Measurements from ENCODE around the gene BBS12.

The BBS12 gene

GRCh38 chr4:122732329-122733026, at the start of gene BBS12:
TSS of gene BBS12 (plus strand) at chr4:122732704. CDS start at chr4:122741893, 9,189 bp downstream.
- Histone ChIP-seq H3K9ac (ENCODE audit: low read length) (peak within 1 kb of the TSS; percentile 75), H3K36me3 (ENCODE audit: control insufficient read depth, insufficient read depth, low read length) (no peaks in the 10 kb centered on the region), H3K9me3 (ENCODE audit: control insufficient read depth, low read length) (no peaks in the 10 kb centered on the region), H3K27me3 (ENCODE audit: control insufficient read depth, insufficient read depth, low read length) (no peaks in the 10 kb centered on the region), H3K4me3 (ENCODE audit: low read length) (peak within 1 kb of the TSS; percentile 49), H3K4me1 (ENCODE audit: control insufficient read depth, insufficient read depth, low read length) (peaks cover 8% of the 10 kb centered on the region)

GRCh38 chr4:122686691-122687090, 45.8 kb upstream of the BBS12 start:
- H3K9ac ChIP-seq (ENCODE audit: low read length) = no peak overlapping the region
- H3K4me3 ChIP-seq (ENCODE audit: low read length) = no peak overlapping the region
- H3K4me1 ChIP-seq (ENCODE audit: control insufficient read depth, insufficient read depth, low read length) = no peaks in the 10 kb centered on the region
- H3K9me3 ChIP-seq (ENCODE audit: control insufficient read depth, low read length) = no peaks in the 10 kb centered on the region
- no peaks in the 10 kb centered on the region for H3K36me3 ChIP-seq (ENCODE audit: control insufficient read depth, insufficient read depth, low read length)
- H3K27me3 ChIP-seq (ENCODE audit: control insufficient read depth, insufficient read depth, low read length) = no peaks in the 10 kb centered on the region

GRCh38 chr4:122687531-122688061, 44.9 kb upstream of the BBS12 start:
- H3K9me3 ChIP-seq (ENCODE audit: control insufficient read depth, low read length) = no peaks in the 10 kb centered on the region
- H3K36me3 ChIP-seq (ENCODE audit: control insufficient read depth, insufficient read depth, low read length) = no peaks in the 10 kb centered on the region
- no peaks in the 10 kb centered on the region for H3K27me3 ChIP-seq (ENCODE audit: control insufficient read depth, insufficient read depth, low read length)
- no peaks in the 10 kb centered on the region for H3K4me1 ChIP-seq (ENCODE audit: control insufficient read depth, insufficient read depth, low read length)
- H3K4me3 ChIP-seq (ENCODE audit: low read length) = no peak overlapping the region
- H3K9ac ChIP-seq (ENCODE audit: low read length) = no peak overlapping the region

- H3K9ac ChIP-seq (ENCODE audit: low read length) = no peak overlapping the region
- H3K27me3 ChIP-seq (ENCODE audit: control insufficient read depth, insufficient read depth, low read length) = no peaks in the 10 kb centered on the region
- no peaks in the 10 kb centered on the region for H3K4me1 ChIP-seq (ENCODE audit: control insufficient read depth, insufficient read depth, low read length)
- no peaks in the 10 kb centered on the region for H3K9me3 ChIP-seq (ENCODE audit: control insufficient read depth, low read length)
- H3K4me3 ChIP-seq (ENCODE audit: low read length) = no peak overlapping the region
- H3K36me3 ChIP-seq (ENCODE audit: control insufficient read depth, insufficient read depth, low read length) = no peaks in the 10 kb centered on the region
These were observed 43.9 kb upstream of the BBS12 start for GRCh38 chr4:122688529-122689140.

- no peaks in the 10 kb centered on the region for H3K9me3 ChIP-seq (ENCODE audit: control insufficient read depth, low read length)
- H3K4me3 ChIP-seq (ENCODE audit: low read length) = no peak overlapping the region
- H3K9ac ChIP-seq (ENCODE audit: low read length) = no peak overlapping the region
- H3K36me3 ChIP-seq (ENCODE audit: control insufficient read depth, insufficient read depth, low read length) = no peaks in the 10 kb centered on the region
- no peaks in the 10 kb centered on the region for H3K27me3 ChIP-seq (ENCODE audit: control insufficient read depth, insufficient read depth, low read length)
- no peaks in the 10 kb centered on the region for H3K4me1 ChIP-seq (ENCODE audit: control insufficient read depth, insufficient read depth, low read length)
These were observed 42.5 kb upstream of the BBS12 start for GRCh38 chr4:122689972-122690371.

GRCh38 chr4:122691988-122692387, 40.5 kb upstream of the BBS12 start:
- H3K4me1 ChIP-seq (ENCODE audit: control insufficient read depth, insufficient read depth, low read length) = no peaks in the 10 kb centered on the region
- H3K9me3 ChIP-seq (ENCODE audit: control insufficient read depth, low read length) = no peaks in the 10 kb centered on the region
- H3K9ac ChIP-seq (ENCODE audit: low read length) = no peak overlapping the region
- H3K36me3 ChIP-seq (ENCODE audit: control insufficient read depth, insufficient read depth, low read length) = no peaks in the 10 kb centered on the region
- H3K27me3 ChIP-seq (ENCODE audit: control insufficient read depth, insufficient read depth, low read length) = no peaks in the 10 kb centered on the region
- no peak overlapping the region for H3K4me3 ChIP-seq (ENCODE audit: low read length)

GRCh38 chr4:122692641-122693520, 39.6 kb upstream of the BBS12 start:
- no peaks in the 10 kb centered on the region for H3K4me1 ChIP-seq (ENCODE audit: control insufficient read depth, insufficient read depth, low read length)
- no peaks in the 10 kb centered on the region for H3K9me3 ChIP-seq (ENCODE audit: control insufficient read depth, low read length)
- H3K27me3 ChIP-seq (ENCODE audit: control insufficient read depth, insufficient read depth, low read length) = no peaks in the 10 kb centered on the region
- H3K4me3 ChIP-seq (ENCODE audit: low read length) = no peak overlapping the region
- H3K9ac ChIP-seq (ENCODE audit: low read length) = no peak overlapping the region
- H3K36me3 ChIP-seq (ENCODE audit: control insufficient read depth, insufficient read depth, low read length) = no peaks in the 10 kb centered on the region

- Histone ChIP-seq H3K4me1 (ENCODE audit: control insufficient read depth, insufficient read depth, low read length) (no peaks in the 10 kb centered on the region), H3K9me3 (ENCODE audit: control insufficient read depth, low read length) (no peaks in the 10 kb centered on the region), H3K9ac (ENCODE audit: low read length) (no peak overlapping the region), H3K27me3 (ENCODE audit: control insufficient read depth, insufficient read depth, low read length) (no peaks in the 10 kb centered on the region), H3K4me3 (ENCODE audit: low read length) (no peak overlapping the region), H3K36me3 (ENCODE audit: control insufficient read depth, insufficient read depth, low read length) (no peaks in the 10 kb centered on the region)
These were observed 37.3 kb upstream of the BBS12 start for GRCh38 chr4:122695226-122695625.

- Histone ChIP-seq H3K4me3 (ENCODE audit: low read length) (no peak overlapping the region), H3K9ac (ENCODE audit: low read length) (no peak overlapping the region), H3K27me3 (ENCODE audit: control insufficient read depth, insufficient read depth, low read length) (no peaks in the 10 kb centered on the region), H3K36me3 (ENCODE audit: control insufficient read depth, insufficient read depth, low read length) (no peaks in the 10 kb centered on the region), H3K9me3 (ENCODE audit: control insufficient read depth, low read length) (no peaks in the 10 kb centered on the region), H3K4me1 (ENCODE audit: control insufficient read depth, insufficient read depth, low read length) (peaks cover 3% of the 10 kb centered on the region)
These were observed 32.3 kb upstream of the BBS12 start for GRCh38 chr4:122700178-122700725.

GRCh38 chr4:122701061-122701460, 31.4 kb upstream of the BBS12 start:
- Histone ChIP-seq H3K27me3 (ENCODE audit: control insufficient read depth, insufficient read depth, low read length) (no peaks in the 10 kb centered on the region), H3K4me3 (ENCODE audit: low read length) (no peak overlapping the region), H3K4me1 (ENCODE audit: control insufficient read depth, insufficient read depth, low read length) (peaks cover 3% of the 10 kb centered on the region), H3K36me3 (ENCODE audit: control insufficient read depth, insufficient read depth, low read length) (no peaks in the 10 kb centered on the region), H3K9me3 (ENCODE audit: control insufficient read depth, low read length) (no peaks in the 10 kb centered on the region), H3K9ac (ENCODE audit: low read length) (no peak overlapping the region)

GRCh38 chr4:122701965-122702364, 30.5 kb upstream of the BBS12 start:
- Histone ChIP-seq H3K4me1 (ENCODE audit: control insufficient read depth, insufficient read depth, low read length) (peaks cover 3% of the 10 kb centered on the region), H3K36me3 (ENCODE audit: control insufficient read depth, insufficient read depth, low read length) (no peaks in the 10 kb centered on the region), H3K9me3 (ENCODE audit: control insufficient read depth, low read length) (no peaks in the 10 kb centered on the region), H3K4me3 (ENCODE audit: low read length) (no peak overlapping the region), H3K27me3 (ENCODE audit: control insufficient read depth, insufficient read depth, low read length) (no peaks in the 10 kb centered on the region), H3K9ac (ENCODE audit: low read length) (no peak overlapping the region)

Measured in mucosa of stomach (tissue), 1 donor.